Prostate gland (tissue), 2 donors: ENCODE results near the gene TLCD3B. TPM values are rescaled to one million over a fixed set of nuclear protein-coding genes. Genes with fewer than 3 reads are reported as not detected.

Experiments used
- DNase-seq: peaks from one replicate; pipeline ENCODE4 v3.0.0-alpha.2; 2019; ENCODE audit warnings: low spot score
- H3K27ac ChIP-seq, 2 donors: fragments of 200-600 bp; sonication (generic); 2 replicates each; pipeline ENCODE4 v1.5.1; 2017 to 2019
- H3K27me3 ChIP-seq: fragments of 200-600 bp; sonication (generic); replicated peaks from 2 replicates; pipeline ENCODE4 v1.5.1; 2019; ENCODE audit not compliant: insufficient read depth
- H3K36me3 ChIP-seq, 2 donors: fragments of 200-600 bp; sonication (generic); 1 replicate in 1 of 2; 2 replicates in 1 of 2; pipeline versions ENCODE4 v1.5.1 to v1.8.1; 2017 to 2019
- H3K4me1 ChIP-seq: fragments of 200-600 bp; sonication (generic); replicated peaks from 2 replicates; pipeline ENCODE4 v1.5.1; 2019
- H3K4me3 ChIP-seq, 2 donors: fragments of 200-600 bp; sonication (generic); 2 replicates each; pipeline ENCODE4 v1.5.1; 2017 to 2019
- H3K9me3 ChIP-seq: fragments of 200-600 bp; sonication (generic); 2 replicates; pipeline ENCODE4 v1.5.1; 2017
- CTCF ChIP-seq, 4 experiments: fragments of 200-600 bp in 2 of 4; fragments of 450-650 bp in 2 of 4; sonication (generic) in 2 of 4; IDR thresholded peaks; 1 replicate in 3 of 4; 2 replicates in 1 of 4; pipeline ENCODE4 v1.5.1; 2016 to 2019; ENCODE audit warnings: antibody characterized with exemption in 4 of 4, mild to moderate bottlenecking in 2 of 4, moderate library complexity in 2 of 4
- POLR2A ChIP-seq: fragments of 450-650 bp; IDR thresholded peaks from one replicate; pipeline ENCODE4 v1.6.1; 2016; ENCODE audit warnings: antibody characterized with exemption, mild to moderate bottlenecking
- POLR2AphosphoS5 ChIP-seq: sonication (generic); formaldehyde crosslinking; IDR thresholded peaks from one replicate; pipeline ENCODE4 v1.6.1; 2017; ENCODE audit warnings: antibody characterized with exemption
- WGBS: methylation state at CpG from one replicate; pipeline ENCODE4 v1.1.5; 2018; 5-methylcytosine and 5-hydroxymethylcytosine counted together
- intact Hi-C: fragments of 100-400 bp; cut with DNase I; formaldehyde crosslinking; loops from one replicate; pipeline ENCODE4 v1.14.2; 2022
- total RNA-seq, 2 donors: library from RNA; depleted of rRNA; stranded (reverse); fragments of >200 nt; gene quantifications; one replicate each; pipeline ENCODE4 v1.1.0, GENCODE V29; 2016

TLCD3B gene
- total RNA-seq, 2 donors from 2014 or later, result 0.46 to 17.2 TPM

- intact Hi-C loops, result no loop called here
- peaks cover 13% of the 10 kb centered on the region for H3K27me3 ChIP-seq
- H3K27ac ChIP-seq, result no peak overlapping the region
- DNase-seq, result no peak
- no peak overlapping the region for H3K4me3 ChIP-seq
- H3K36me3 ChIP-seq, result no peaks in the 10 kb centered on the region
- H3K4me1 ChIP-seq, result no peaks in the 10 kb centered on the region
- WGBS, result 80% methylated on average over 34 of the region's 34 CpGs
- no peak for TF ChIP-seq POLR2A
- TF ChIP-seq CTCF (IDR thresholded peaks at IDR 0.05), result no peak
- no peak for TF ChIP-seq POLR2AphosphoS5
- no peaks in the 10 kb centered on the region for H3K9me3 ChIP-seq
Observed at GRCh38 chr16:30006659-30007377, 24.3 kb downstream of the TLCD3B start.

GRCh38 chr16:30006095-30006473 lies 25.0 kb downstream of the TLCD3B start:
- Histone ChIP-seq H3K27me3 (peaks cover 12% of the 10 kb centered on the region), H3K4me1 (no peaks in the 10 kb centered on the region), H3K36me3 (no peaks in the 10 kb centered on the region), H3K27ac (no peak overlapping the region), H3K9me3 (no peaks in the 10 kb centered on the region), H3K4me3 (no peak overlapping the region)
- 88% methylated on average over 18 of the region's 18 CpGs for WGBS
- intact Hi-C loops, result no loop called here
- TF ChIP-seq POLR2A (no peak), POLR2AphosphoS5 (no peak), CTCF (IDR thresholded peaks at IDR 0.05) (no peak)
- DNase-seq, result no peak

GRCh38 chr16:30005341-30006094 lies 25.6 kb downstream of the TLCD3B start:
- TF ChIP-seq CTCF (IDR thresholded peaks at IDR 0.05) (peak; percentile 49 to 80 (median 75)), POLR2AphosphoS5 (no peak)
- Histone ChIP-seq H3K36me3 (no peaks in the 10 kb centered on the region), H3K27ac (no peak overlapping the region), H3K4me3 (no peak overlapping the region), H3K9me3 (no peaks in the 10 kb centered on the region), H3K27me3 (peaks cover 8% of the 10 kb centered on the region), H3K4me1 (no peaks in the 10 kb centered on the region)
- DNase-seq, result no peak
- intact Hi-C loops, result no loop called here
- WGBS, result 66% methylated on average over 35 of the region's 35 CpGs

GRCh38 chr16:30004811-30005242 lies 26.2 kb downstream of the TLCD3B start:
- peaks cover 1% of the 10 kb centered on the region for H3K27me3 ChIP-seq
- intact Hi-C loops, result loop anchor here (5.0 kb wide), 1 partner anchor 143 kb away; the partner anchor contains the start of gene CDIPT
- TF ChIP-seq CTCF (IDR thresholded peaks at IDR 0.05) (no peak), POLR2AphosphoS5 (no peak), POLR2A (no peak)
- no peak for DNase-seq
- no peaks in the 10 kb centered on the region for H3K4me1 ChIP-seq
- H3K9me3 ChIP-seq, result no peaks in the 10 kb centered on the region
- 65% methylated on average over 11 of the region's 11 CpGs for WGBS
- H3K4me3 ChIP-seq, result no peak overlapping the region
- no peaks in the 10 kb centered on the region for H3K36me3 ChIP-seq
- H3K27ac ChIP-seq, result no peak overlapping the region
